HUDEP-2 (cell line): ENCODE measurements around the gene FOXP1.

Source experiments
- DNase-seq, 76 experiments: peaks; one replicate each; lab custom pipeline; 2025; ENCODE audit not compliant: unreplicated experiment in 76 of 76; lab: John Stamatoyannopoulos, UW

Gene FOXP1

GRCh38 chr3:71565976-71566375 lies 17.6 kb downstream of the FOXP1 start:
- DNase-seq: no peak

- no peak for DNase-seq
Observed at GRCh38 chr3:71565316-71565715, 18.2 kb downstream of the FOXP1 start.

- DNase-seq: no peak
Observed at GRCh38 chr3:71564361-71564760, 19.2 kb downstream of the FOXP1 start.

- no peak for DNase-seq
Observed at GRCh38 chr3:71563827-71564226, 19.7 kb downstream of the FOXP1 start.

- DNase-seq: no peak
Observed at GRCh38 chr3:71562938-71563337, 20.6 kb downstream of the FOXP1 start.

- DNase-seq: no peak
Observed at GRCh38 chr3:71560665-71561064, 22.9 kb downstream of the FOXP1 start.

GRCh38 chr3:71559578-71560162 lies 23.9 kb downstream of the FOXP1 start:
- no peak for DNase-seq

GRCh38 chr3:71559021-71559420 lies 24.5 kb downstream of the FOXP1 start:
- no peak for DNase-seq

- no peak for DNase-seq
Observed at GRCh38 chr3:71554649-71555048, 28.9 kb downstream of the FOXP1 start.

GRCh38 chr3:71551311-71551919 lies 32.1 kb downstream of the FOXP1 start:
- DNase-seq: no peak

GRCh38 chr3:71549951-71550350 lies 33.6 kb downstream of the FOXP1 start:
- DNase-seq: no peak

- DNase-seq: no peak
Observed at GRCh38 chr3:71548705-71549384, 34.7 kb downstream of the FOXP1 start.

- no peak for DNase-seq
Observed at GRCh38 chr3:71547249-71548198, 36.0 kb downstream of the FOXP1 start.

- no peak for DNase-seq
Observed at GRCh38 chr3:71546821-71547220, 36.7 kb downstream of the FOXP1 start.

- no peak for DNase-seq
Observed at GRCh38 chr3:71545330-71545729, 38.2 kb downstream of the FOXP1 start.

- no peak for DNase-seq
Observed at GRCh38 chr3:71543371-71544016, 40.0 kb downstream of the FOXP1 start.

- no peak for DNase-seq
Observed at GRCh38 chr3:71542521-71543370, 40.8 kb downstream of the FOXP1 start.

- no peak for DNase-seq
Observed at GRCh38 chr3:71541313-71541712, 42.2 kb downstream of the FOXP1 start.

GRCh38 chr3:71537211-71537611 lies 46.3 kb downstream of the FOXP1 start:
- DNase-seq: no peak
